Effector memory CD4-positive, alpha-beta T cell (primary cell): ENCODE measurements around the gene TMEM218.

Source experiments
- DNase-seq, 3 donors: peaks; one replicate each; pipeline ENCODE4 v3.0.0-alpha.2; 2020
- H3K27ac ChIP-seq: 2 replicates; pipeline ENCODE4 v1.7.0; 2013; ENCODE audit warnings: mild to moderate bottlenecking, low read length, moderate library complexity; ENCODE audit not compliant: insufficient read depth, poor library complexity, severe bottlenecking
- H3K27me3 ChIP-seq: replicated peaks from 2 replicates; pipeline ENCODE4 v1.7.0; 2013; ENCODE audit warnings: mild to moderate bottlenecking, low read length; ENCODE audit not compliant: insufficient read depth, control insufficient read depth, poor library complexity, severe bottlenecking
- H3K36me3 ChIP-seq: 2 replicates; pipeline ENCODE4 v1.7.0; 2013; ENCODE audit warnings: mild to moderate bottlenecking, low read length, moderate library complexity; ENCODE audit not compliant: control insufficient read depth, insufficient read depth
- H3K4me1 ChIP-seq: 2 replicates; pipeline ENCODE4 v1.7.0; 2013; ENCODE audit warnings: low read length, mild to moderate bottlenecking; ENCODE audit not compliant: control insufficient read depth, insufficient read depth, poor library complexity, severe bottlenecking
- H3K4me3 ChIP-seq: 2 replicates; pipeline ENCODE4 v1.7.0; 2013; ENCODE audit warnings: low read length, low read depth, mild to moderate bottlenecking; ENCODE audit not compliant: insufficient read depth, poor library complexity, severe bottlenecking
- H3K9me3 ChIP-seq: 2 replicates; pipeline ENCODE4 v1.7.0; 2013; ENCODE audit warnings: mild to moderate bottlenecking, low read length, moderate library complexity; ENCODE audit not compliant: control insufficient read depth

The TMEM218 gene

GRCh38 chr11:125132071-125132470 lies 20.6 kb upstream of the TMEM218 start:
- H3K27ac ChIP-seq = no peak overlapping the region
- H3K4me3 ChIP-seq = no peak overlapping the region
- H3K9me3 ChIP-seq = no peaks in the 10 kb centered on the region
- H3K27me3 ChIP-seq = peaks cover 4% of the 10 kb centered on the region
- no peaks in the 10 kb centered on the region for H3K36me3 ChIP-seq
- H3K4me1 ChIP-seq = no peaks in the 10 kb centered on the region
- no peak for DNase-seq

GRCh38 chr11:125129316-125129993 lies 18.0 kb upstream of the TMEM218 start:
- H3K4me1 ChIP-seq = no peaks in the 10 kb centered on the region
- H3K36me3 ChIP-seq = no peaks in the 10 kb centered on the region
- no peak overlapping the region for H3K4me3 ChIP-seq
- no peak for DNase-seq
- no peaks in the 10 kb centered on the region for H3K9me3 ChIP-seq
- no peak overlapping the region for H3K27ac ChIP-seq
- peaks cover 10% of the 10 kb centered on the region for H3K27me3 ChIP-seq

GRCh38 chr11:125128450-125128849 lies 17.0 kb upstream of the TMEM218 start:
- Histone ChIP-seq H3K27ac (no peak overlapping the region), H3K9me3 (no peaks in the 10 kb centered on the region), H3K4me1 (no peaks in the 10 kb centered on the region), H3K4me3 (no peak overlapping the region), H3K36me3 (no peaks in the 10 kb centered on the region), H3K27me3 (peaks cover 10% of the 10 kb centered on the region)
- no peak for DNase-seq

GRCh38 chr11:125124618-125124992 lies 13.2 kb upstream of the TMEM218 start:
- H3K4me3 ChIP-seq = no peak overlapping the region
- no peak for DNase-seq
- H3K27ac ChIP-seq = no peak overlapping the region
- peaks cover 6% of the 10 kb centered on the region for H3K27me3 ChIP-seq
- no peaks in the 10 kb centered on the region for H3K36me3 ChIP-seq
- H3K4me1 ChIP-seq = no peaks in the 10 kb centered on the region
- no peaks in the 10 kb centered on the region for H3K9me3 ChIP-seq

- DNase-seq = peak in 2 of 3 donors; percentile 4 to 10
- no peak overlapping the region for H3K4me3 ChIP-seq
Measured at GRCh38 chr11:125123947-125124617, 12.7 kb upstream of the TMEM218 start.

GRCh38 chr11:125123194-125123946 lies 11.9 kb upstream of the TMEM218 start:
- H3K27me3 ChIP-seq = peaks cover 6% of the 10 kb centered on the region
- H3K4me3 ChIP-seq = no peak overlapping the region
- H3K27ac ChIP-seq = no peak overlapping the region

More at GRCh38 chr11:125123947-125124617, 12.7 kb upstream of the TMEM218 start:
- peaks cover 6% of the 10 kb centered on the region for H3K27me3 ChIP-seq
- H3K36me3 ChIP-seq = no peaks in the 10 kb centered on the region
- no peaks in the 10 kb centered on the region for H3K4me1 ChIP-seq
- H3K27ac ChIP-seq = no peak overlapping the region
- H3K9me3 ChIP-seq = no peaks in the 10 kb centered on the region

GRCh38 chr11:125117429-125117828 lies 6.0 kb upstream of the TMEM218 start:
- H3K27me3 ChIP-seq = no peaks in the 10 kb centered on the region
- DNase-seq = no peak
- H3K4me3 ChIP-seq = no peak overlapping the region
- no peaks in the 10 kb centered on the region for H3K9me3 ChIP-seq
- no peak overlapping the region for H3K27ac ChIP-seq
- no peaks in the 10 kb centered on the region for H3K4me1 ChIP-seq
- no peaks in the 10 kb centered on the region for H3K36me3 ChIP-seq

More at GRCh38 chr11:125123194-125123946, 11.9 kb upstream of the TMEM218 start:
- no peaks in the 10 kb centered on the region for H3K9me3 ChIP-seq
- no peak for DNase-seq
- no peaks in the 10 kb centered on the region for H3K4me1 ChIP-seq
- H3K36me3 ChIP-seq = no peaks in the 10 kb centered on the region

- Histone ChIP-seq H3K27ac (no peak overlapping the region), H3K4me1 (peaks cover 7% of the 10 kb centered on the region), H3K27me3 (no peaks in the 10 kb centered on the region), H3K36me3 (no peaks in the 10 kb centered on the region), H3K9me3 (no peaks in the 10 kb centered on the region), H3K4me3 (no peak overlapping the region)
- no peak for DNase-seq
Measured at GRCh38 chr11:125114518-125114917, 3.1 kb upstream of the TMEM218 start.

GRCh38 chr11:125112208-125112604 lies 780 bp upstream of the TMEM218 start:
- no peaks in the 10 kb centered on the region for H3K27me3 ChIP-seq
- no peak for DNase-seq
- H3K4me3 ChIP-seq = peak overlapping the region; percentile 77
- peak overlapping the region; percentile 73 for H3K27ac ChIP-seq
- no peaks in the 10 kb centered on the region for H3K9me3 ChIP-seq
- H3K36me3 ChIP-seq = no peaks in the 10 kb centered on the region
- peaks cover 7% of the 10 kb centered on the region for H3K4me1 ChIP-seq

- Histone ChIP-seq H3K27ac (peak overlapping the region; percentile 73), H3K4me3 (peak overlapping the region; percentile 77), H3K36me3 (no peaks in the 10 kb centered on the region), H3K9me3 (no peaks in the 10 kb centered on the region), H3K4me1 (peaks cover 7% of the 10 kb centered on the region), H3K27me3 (no peaks in the 10 kb centered on the region)
- DNase-seq = no peak
Measured at GRCh38 chr11:125111001-125111342, 454 bp downstream of the TMEM218 start.
